H9 (cell line): ENCODE results near the gene ORAI3. TPM values are rescaled to one million over a fixed set of nuclear protein-coding genes. Genes with fewer than 3 reads are reported as not detected.

Experiments
- DNase-seq: peaks from one replicate; pipeline ENCODE4 v3.0.0-alpha.2; 2017
- H2AFZ ChIP-seq: one replicate; pipeline ENCODE4 v1.6.1; 2013; ENCODE audit warnings: mild to moderate bottlenecking, low read length, control low read depth, moderate library complexity
- H2AK5ac ChIP-seq: 2 replicates; pipeline ENCODE4 v1.6.1; 2013; ENCODE audit warnings: low read length, control low read depth, mixed read lengths; ENCODE audit not compliant: insufficient read length
- H2BK120ac ChIP-seq: one replicate; pipeline ENCODE4 v1.6.1; 2013; ENCODE audit warnings: low read depth, mild to moderate bottlenecking, low read length, control low read depth, inconsistent platforms; ENCODE audit not compliant: poor library complexity, severe bottlenecking
- H2BK12ac ChIP-seq: 2 replicates; pipeline ENCODE4 v1.6.1; 2013; ENCODE audit warnings: low read length, control low read depth, mixed read lengths, low read depth; ENCODE audit not compliant: insufficient read length
- H2BK15ac ChIP-seq: 2 replicates; pipeline ENCODE4 v1.6.1; 2013; ENCODE audit warnings: low read depth, low read length, control low read depth
- H2BK20ac ChIP-seq: one replicate; pipeline ENCODE4 v1.6.1; 2013; ENCODE audit warnings: low read depth, mild to moderate bottlenecking, low read length, control low read depth, inconsistent platforms; ENCODE audit not compliant: poor library complexity, severe bottlenecking
- H2BK5ac ChIP-seq: 2 replicates; pipeline ENCODE4 v1.6.1; 2013; ENCODE audit warnings: low read length, control low read depth, mixed read lengths; ENCODE audit not compliant: insufficient read length
- H3K14ac ChIP-seq: 2 replicates; pipeline ENCODE4 v1.6.1; 2013; ENCODE audit warnings: low read length, control low read depth; ENCODE audit not compliant: insufficient read depth
- H3K18ac ChIP-seq: 2 replicates; pipeline ENCODE4 v1.6.1; 2013; ENCODE audit warnings: low read depth, mild to moderate bottlenecking, mixed read lengths, low read length, control low read depth; ENCODE audit not compliant: insufficient read length
- H3K23ac ChIP-seq: 2 replicates; pipeline ENCODE4 v1.6.1; 2013; ENCODE audit warnings: low read length, control low read depth, mixed read lengths, low read depth; ENCODE audit not compliant: insufficient read length
- H3K23me2 ChIP-seq: 2 replicates; pipeline ENCODE4 v1.6.1; 2013; ENCODE audit warnings: low read depth, mild to moderate bottlenecking, mixed read lengths, low read length, control low read depth; ENCODE audit not compliant: insufficient read length, poor library complexity, severe bottlenecking
- H3K27ac ChIP-seq: 2 replicates; pipeline ENCODE4 v1.5.1; 2013; ENCODE audit warnings: low read length, control low read depth, mixed read lengths, low read depth; ENCODE audit not compliant: insufficient read length
- H3K27me3 ChIP-seq: 2 replicates; pipeline ENCODE4 v1.6.1; 2013; ENCODE audit warnings: low read length, control low read depth, inconsistent platforms; ENCODE audit not compliant: insufficient read depth
- H3K4ac ChIP-seq: 2 replicates; pipeline ENCODE4 v1.6.1; 2013; ENCODE audit warnings: low read depth, mild to moderate bottlenecking, control low read depth, inconsistent platforms, low read length, moderate library complexity
- H3K4me1 ChIP-seq: 2 replicates; pipeline ENCODE4 v1.6.1; 2013; ENCODE audit warnings: low read length, control low read depth, inconsistent platforms; ENCODE audit not compliant: insufficient read depth
- H3K4me2 ChIP-seq: 2 replicates; pipeline ENCODE4 v1.6.1; 2013; ENCODE audit warnings: low read length, control low read depth, mixed read lengths; ENCODE audit not compliant: insufficient read length, insufficient read depth
- H3K56ac ChIP-seq: 2 replicates; pipeline ENCODE4 v1.6.1; 2013; ENCODE audit warnings: low read depth, mild to moderate bottlenecking, mixed read lengths, low read length, control low read depth; ENCODE audit not compliant: insufficient read length
- H3K79me1 ChIP-seq: 2 replicates; pipeline ENCODE4 v1.6.1; 2013; ENCODE audit warnings: low read depth, mild to moderate bottlenecking, moderate library complexity, low read length, control low read depth, inconsistent platforms; ENCODE audit not compliant: insufficient read depth, poor library complexity, severe bottlenecking
- H3K79me2 ChIP-seq: 2 replicates; pipeline ENCODE4 v1.6.1; 2013; ENCODE audit warnings: low read length, control low read depth, inconsistent platforms; ENCODE audit not compliant: insufficient read depth
- H3K9ac ChIP-seq: 2 replicates; pipeline ENCODE4 v1.6.1; 2013; ENCODE audit warnings: low read length, control low read depth, mixed read lengths; ENCODE audit not compliant: insufficient read length; ENCODE audit errors: extremely low read depth
- H3K9me3 ChIP-seq: one replicate; pipeline ENCODE4 v1.6.1; 2013; ENCODE audit warnings: low read depth, low read length, inconsistent platforms; ENCODE audit not compliant: control insufficient read depth
- H3T11ph ChIP-seq: one replicate; pipeline ENCODE4 v1.6.1; 2013; ENCODE audit warnings: mild to moderate bottlenecking, low read length, control low read depth, inconsistent platforms
- H4K20me1 ChIP-seq: one replicate; pipeline ENCODE4 v1.6.1; 2013; ENCODE audit not compliant: control insufficient read depth, insufficient read length, insufficient read depth
- H4K5ac ChIP-seq: 2 replicates; pipeline ENCODE4 v1.6.1; 2013; ENCODE audit warnings: low read depth, mild to moderate bottlenecking, mixed read lengths, low read length, control low read depth; ENCODE audit not compliant: insufficient read length
- H4K8ac ChIP-seq: replicated peaks from 2 replicates; pipeline ENCODE4 v1.6.1; 2013; ENCODE audit warnings: low read length, control low read depth, mixed read lengths, low read depth; ENCODE audit not compliant: insufficient read length
- H4K91ac ChIP-seq: 2 replicates; pipeline ENCODE4 v1.6.1; 2013; ENCODE audit warnings: low read depth, mild to moderate bottlenecking, moderate library complexity, mixed read lengths, low read length, control low read depth; ENCODE audit not compliant: insufficient read length
- H3K27ac Mint-ChIP-seq, 3 experiments: 2 replicates in 2 of 3; 3 replicates in 1 of 3; pipeline ENCODE4 v1.8.0; 2020 to 2021; ENCODE audit warnings: mixed read lengths in 3 of 3, mild to moderate bottlenecking in 1 of 3, moderate library complexity in 1 of 3
- H3K27me3 Mint-ChIP-seq: 2 replicates; pipeline ENCODE4 v1.8.0; 2021; ENCODE audit warnings: low read depth, mild to moderate bottlenecking, moderate library complexity, mixed read lengths
- H3K36me3 Mint-ChIP-seq, 3 experiments: 2 replicates in 2 of 3; 3 replicates in 1 of 3; pipeline ENCODE4 v1.8.0; 2020 to 2021; ENCODE audit warnings: low read depth in 3 of 3, mixed read lengths in 3 of 3; ENCODE audit not compliant: insufficient read depth in 1 of 3
- H3K4me1 Mint-ChIP-seq, 2 experiments: 2 replicates each; pipeline ENCODE4 v1.8.0; 2020; ENCODE audit warnings: mixed read lengths in 2 of 2
- H3K4me3 Mint-ChIP-seq, 2 experiments: 2 replicates in 1 of 2; 3 replicates in 1 of 2; pipeline ENCODE4 v1.8.0; 2020 to 2021; ENCODE audit warnings: mild to moderate bottlenecking in 2 of 2, mixed read lengths in 2 of 2, moderate library complexity in 1 of 2
- H3K9me3 Mint-ChIP-seq, 2 experiments: 2 replicates in 1 of 2; 3 replicates in 1 of 2; pipeline ENCODE4 v1.8.0; 2020; ENCODE audit warnings: mild to moderate bottlenecking in 2 of 2, mixed read lengths in 2 of 2, moderate library complexity in 1 of 2
- WGBS: extraction: QIAGEN DNeasy Blood & Tissue Kit; methylation state at CpG from one replicate; pipeline ENCODE4 v1.1.7; 2013; ENCODE audit warnings: missing lambda C conversion rate, low lambda C conversion rate, mixed read lengths; ENCODE audit not compliant: insufficient read length; ENCODE audit errors: extremely low coverage; 5-methylcytosine and 5-hydroxymethylcytosine counted together
- total RNA-seq: library from RNA; stranded (reverse); gene quantifications from 2 replicates; pipeline ENCODE4 v1.2.1, GENCODE V29; 2021
- TF ChIP-seq, protein P1 (sequence below): fragments of 200-600 bp; sonication (generic); conservative IDR thresholded peaks from 3 replicates; pipeline ENCODE4 v1.8.0; 2021; ENCODE audit warnings: antibody characterized with exemption, mild to moderate bottlenecking

ORAI3 gene
- total RNA-seq, 1 experiment from 2014 or later: 6.9 TPM

DNA sequence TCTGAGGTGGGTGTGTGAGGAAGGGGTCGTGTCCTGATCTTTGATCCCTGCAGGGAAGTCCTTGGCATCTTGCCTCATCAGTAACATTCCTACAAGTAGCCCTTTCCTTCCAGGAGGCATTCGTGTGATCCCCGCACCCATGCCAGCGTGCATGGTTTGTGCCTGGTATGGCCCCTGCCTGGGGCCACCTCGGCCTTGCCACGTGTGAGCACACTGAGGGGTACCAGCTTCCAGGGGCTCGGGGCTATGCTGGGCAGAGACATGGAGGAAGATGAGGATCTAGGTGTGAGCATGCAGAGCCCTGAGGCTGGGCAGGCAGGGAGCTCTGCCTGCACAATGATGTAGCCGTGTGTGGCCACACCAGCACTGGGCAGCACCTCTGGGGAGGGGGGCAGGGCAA, 42.2 kb downstream of the ORAI3 start:
- Histone ChIP-seq H4K20me1 (no peaks in the 10 kb centered on the region), H3K23ac (no peak overlapping the region), H2AK5ac (no peak overlapping the region), H3K9me3 (no peaks in the 10 kb centered on the region), H3K18ac (no peak overlapping the region), H2AFZ (no peak overlapping the region), H4K8ac (no peak overlapping the region), H2BK20ac (no peak overlapping the region), H3K9ac (no peak overlapping the region), H3K4me2 (no peak overlapping the region), H3K79me2 (no peaks in the 10 kb centered on the region), H3K56ac (no peak overlapping the region), H2BK15ac (no peak overlapping the region), H3K4ac (no peak overlapping the region), H3K23me2 (no peaks in the 10 kb centered on the region), H4K91ac (no peak overlapping the region), H3K27me3 (no peaks in the 10 kb centered on the region), H2BK5ac (no peak overlapping the region), H2BK120ac (no peak overlapping the region), H3K14ac (no peak overlapping the region; the same call in 1 of the 2 replicates), H3K27ac (no peak overlapping the region), H2BK12ac (no peak overlapping the region), H3T11ph (no peak overlapping the region), H3K79me1 (no peaks in the 10 kb centered on the region), H4K5ac (no peak overlapping the region), H3K4me1 (no peaks in the 10 kb centered on the region)
- peaks cover 2 to 9% (median 4%) of the 10 kb centered on the region in 3 experiments; a peak in 3 of 7 replicates for H3K36me3 Mint-ChIP-seq
- H3K27ac Mint-ChIP-seq: 0 out of 7 replicates have a peak overlapping the region, but pooled peaks of 1 of the 3 experiments have one; percentile 3
- no peak overlapping the region; a peak in 1 of 5 replicates for H3K4me3 Mint-ChIP-seq
- no peaks in the 10 kb centered on the region; the same call in 1 of the 2 replicates for H3K27me3 Mint-ChIP-seq
- TF ChIP-seq, protein P1, sequence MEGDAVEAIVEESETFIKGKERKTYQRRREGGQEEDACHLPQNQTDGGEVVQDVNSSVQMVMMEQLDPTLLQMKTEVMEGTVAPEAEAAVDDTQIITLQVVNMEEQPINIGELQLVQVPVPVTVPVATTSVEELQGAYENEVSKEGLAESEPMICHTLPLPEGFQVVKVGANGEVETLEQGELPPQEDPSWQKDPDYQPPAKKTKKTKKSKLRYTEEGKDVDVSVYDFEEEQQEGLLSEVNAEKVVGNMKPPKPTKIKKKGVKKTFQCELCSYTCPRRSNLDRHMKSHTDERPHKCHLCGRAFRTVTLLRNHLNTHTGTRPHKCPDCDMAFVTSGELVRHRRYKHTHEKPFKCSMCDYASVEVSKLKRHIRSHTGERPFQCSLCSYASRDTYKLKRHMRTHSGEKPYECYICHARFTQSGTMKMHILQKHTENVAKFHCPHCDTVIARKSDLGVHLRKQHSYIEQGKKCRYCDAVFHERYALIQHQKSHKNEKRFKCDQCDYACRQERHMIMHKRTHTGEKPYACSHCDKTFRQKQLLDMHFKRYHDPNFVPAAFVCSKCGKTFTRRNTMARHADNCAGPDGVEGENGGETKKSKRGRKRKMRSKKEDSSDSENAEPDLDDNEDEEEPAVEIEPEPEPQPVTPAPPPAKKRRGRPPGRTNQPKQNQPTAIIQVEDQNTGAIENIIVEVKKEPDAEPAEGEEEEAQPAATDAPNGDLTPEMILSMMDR: no peak
- peaks cover 0 to 6% of the 10 kb centered on the region in 2 experiments; a peak in 1 of 4 replicates for H3K4me1 Mint-ChIP-seq
- DNase-seq: no peak
- H3K9me3 Mint-ChIP-seq: no peaks in the 10 kb centered on the region
- WGBS: no CpG with 5 or more reads among the region's 8 CpGs
